Measurements from ENCODE around the gene NFIL3.
"Not testable (repeated sequence)": the region's sequence is repeated elsewhere in the genome, so short reads cannot be mapped to it uniquely, and the experiment has no call there.

The NFIL3 gene

DNA sequence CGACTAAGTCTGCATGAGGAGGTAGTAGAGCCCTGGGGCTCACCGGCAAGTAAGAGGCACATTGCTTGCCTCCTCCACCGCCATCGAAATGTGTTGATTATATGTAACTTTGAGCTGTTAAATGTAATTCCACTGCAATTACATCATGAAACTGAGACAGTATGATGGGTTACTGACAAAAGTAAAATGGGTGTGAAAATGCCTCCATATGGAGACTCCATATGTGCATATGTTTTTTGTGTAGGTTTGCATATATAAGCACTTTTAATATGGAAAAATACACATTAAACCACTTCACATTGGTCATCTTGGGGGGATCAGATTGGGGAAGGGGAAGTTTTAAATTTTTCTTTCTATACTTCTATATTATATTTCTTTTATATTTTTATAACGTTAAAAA is 29.8 kb downstream of the NFIL3 start:
- no peak for DNase-seq

DNA sequence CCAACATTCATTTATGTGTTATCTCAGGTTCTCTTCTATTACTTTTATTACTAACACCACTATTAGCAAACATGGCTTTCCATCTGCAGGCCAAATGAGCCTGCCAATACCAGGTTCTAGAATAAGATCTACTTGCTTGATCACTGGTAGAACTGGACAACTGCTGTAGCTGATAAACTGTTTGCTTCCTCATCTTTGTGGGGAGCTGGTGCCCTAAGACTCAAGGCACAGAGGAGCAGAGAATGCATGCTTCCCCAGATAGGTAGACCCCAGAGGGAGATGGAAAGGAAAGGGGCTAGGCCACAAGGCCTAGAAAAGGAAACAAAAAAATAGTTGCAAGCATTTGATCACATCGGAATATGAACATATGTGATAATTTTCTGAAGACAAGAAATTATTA is 31.2 kb downstream of the NFIL3 start:
- no peak for DNase-seq

DNA sequence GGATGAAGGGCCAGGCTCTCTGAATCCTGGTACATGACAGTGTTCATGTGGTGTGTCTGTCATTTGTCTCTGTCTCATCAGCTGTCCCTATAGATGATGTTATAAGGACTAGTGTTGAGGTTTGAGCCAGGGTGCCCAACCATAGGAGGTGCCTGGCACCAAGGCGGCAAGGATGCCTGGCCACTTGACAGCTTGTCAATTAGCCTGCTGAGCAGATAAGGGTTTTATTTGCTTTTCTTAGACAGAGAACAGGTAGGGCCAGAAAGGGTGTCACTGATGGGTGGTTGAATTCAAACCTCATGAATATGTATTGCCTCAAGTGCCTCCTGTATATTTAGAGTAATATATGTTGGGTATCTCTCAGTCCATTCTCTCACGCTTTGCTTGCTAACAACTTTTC is 31.8 kb downstream of the NFIL3 start:
- peak; percentile 52 for DNase-seq

DNA sequence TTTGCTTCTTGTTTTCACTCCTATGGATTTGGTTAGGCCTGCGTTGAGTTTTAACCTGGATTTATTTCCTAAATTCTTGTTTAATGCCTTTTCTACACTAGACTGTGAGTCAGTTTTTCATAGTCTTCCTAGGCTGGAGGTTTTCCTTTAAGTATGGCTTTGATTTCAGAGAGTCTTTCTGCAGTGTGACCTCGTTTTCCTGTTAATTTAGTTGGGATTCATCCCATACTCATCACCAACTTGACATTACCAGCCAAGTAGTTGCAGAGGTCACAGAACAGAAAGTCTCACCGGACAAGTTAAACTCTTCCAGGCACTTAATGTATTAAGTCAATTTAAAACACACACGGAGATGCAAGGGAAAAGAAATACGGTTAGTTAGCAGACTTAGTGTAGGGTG is 32.2 kb downstream of the NFIL3 start:
- DNase-seq = no peak

DNA sequence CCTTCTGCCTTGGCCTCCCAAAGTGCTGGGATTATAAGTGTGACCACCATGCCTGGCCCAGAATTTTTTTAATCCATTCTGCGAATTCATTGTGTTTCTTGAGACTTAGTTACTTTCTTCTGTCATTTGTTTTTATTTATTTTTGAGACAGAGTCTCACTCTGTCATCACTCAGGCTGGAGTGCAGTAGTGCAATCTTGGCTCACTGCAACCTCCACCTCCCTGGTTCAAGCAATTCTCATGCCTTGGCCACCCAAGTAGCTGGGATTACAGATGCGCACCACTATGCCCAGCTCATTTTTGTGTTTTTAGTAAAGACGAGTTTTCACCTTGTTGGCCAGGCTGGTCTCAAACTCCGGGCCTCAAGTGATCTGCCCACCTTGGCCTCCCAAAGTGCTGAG is 33.9 kb downstream of the NFIL3 start:
- not testable (repeated sequence) for DNase-seq

DNA sequence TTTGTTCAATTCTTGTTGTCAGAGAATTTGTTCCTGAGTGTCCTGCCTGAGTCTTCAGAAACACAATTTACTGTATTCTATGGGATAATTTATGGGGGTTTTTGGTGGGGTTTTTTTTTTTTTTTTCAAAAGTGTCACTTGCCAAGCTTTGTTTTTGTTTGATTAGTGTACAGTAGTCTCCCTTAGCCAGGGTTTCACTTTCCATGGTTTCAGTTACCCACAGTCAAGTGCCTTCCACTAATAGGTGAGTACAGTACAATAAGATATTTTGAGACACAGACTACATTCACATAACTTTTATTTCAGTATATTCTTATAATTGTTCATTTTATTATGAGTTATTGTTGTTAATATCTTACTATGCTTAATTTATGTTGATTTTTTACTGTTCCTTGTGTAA is 36.9 kb downstream of the NFIL3 start:
- no peak for DNase-seq

DNA sequence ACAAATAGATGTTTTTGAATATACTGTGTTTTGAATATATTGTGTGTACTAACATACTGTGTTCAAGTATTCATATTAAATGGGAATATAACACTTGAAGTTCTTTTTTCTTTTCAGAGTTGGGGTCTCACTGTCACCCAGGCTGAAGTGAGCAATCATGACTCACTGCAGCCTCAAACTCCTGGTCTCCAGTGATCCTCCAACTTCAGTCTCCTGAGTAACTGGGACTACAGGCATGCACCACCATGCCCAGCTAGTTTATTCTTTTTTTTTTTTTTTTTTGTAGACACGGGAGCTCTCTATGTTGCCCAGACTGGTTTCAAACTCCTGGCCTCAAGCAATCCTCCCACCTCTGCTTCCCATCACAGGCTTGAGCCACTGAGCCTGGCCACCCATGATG is 38.7 kb downstream of the NFIL3 start:
- DNase-seq = no peak

DNA sequence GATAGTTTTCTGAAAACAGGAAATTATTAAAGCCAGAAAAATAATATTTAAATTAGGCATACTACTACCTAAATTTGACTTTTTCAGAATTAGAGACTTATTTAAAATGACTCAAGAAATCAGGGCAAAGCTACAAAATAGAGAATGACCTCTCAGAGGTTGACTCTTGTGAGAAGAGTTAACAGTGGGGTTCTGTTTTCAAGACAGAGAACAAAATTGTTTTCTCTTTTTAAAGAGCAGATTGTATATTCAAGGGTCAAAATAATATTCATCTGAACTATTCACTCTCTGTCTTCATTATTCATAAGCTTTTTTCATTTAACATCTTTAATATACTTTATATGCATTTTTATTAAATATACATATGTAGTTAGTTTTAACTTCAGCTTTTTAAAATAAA is 40.1 kb downstream of the NFIL3 start:
- DNase-seq = no peak

DNA sequence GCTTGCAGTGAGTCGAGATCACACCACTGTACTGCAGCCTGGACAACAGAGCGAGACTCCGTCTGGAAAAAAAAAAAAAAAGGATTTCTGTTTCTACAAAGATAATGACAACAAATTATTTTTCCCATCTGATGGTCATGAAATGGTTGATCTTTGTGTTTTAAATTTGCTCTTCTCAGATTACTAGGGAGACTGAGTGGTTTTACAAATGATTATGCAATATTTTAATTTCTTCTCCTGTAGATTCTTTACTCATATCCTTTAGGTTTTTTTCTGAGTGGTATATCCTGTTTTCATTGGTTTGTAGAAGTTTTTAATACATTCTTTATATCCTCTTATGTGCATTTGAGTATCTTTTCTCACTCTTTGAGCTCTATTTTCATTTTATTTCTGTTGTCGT is 41.3 kb downstream of the NFIL3 start:
- no peak for DNase-seq

DNA sequence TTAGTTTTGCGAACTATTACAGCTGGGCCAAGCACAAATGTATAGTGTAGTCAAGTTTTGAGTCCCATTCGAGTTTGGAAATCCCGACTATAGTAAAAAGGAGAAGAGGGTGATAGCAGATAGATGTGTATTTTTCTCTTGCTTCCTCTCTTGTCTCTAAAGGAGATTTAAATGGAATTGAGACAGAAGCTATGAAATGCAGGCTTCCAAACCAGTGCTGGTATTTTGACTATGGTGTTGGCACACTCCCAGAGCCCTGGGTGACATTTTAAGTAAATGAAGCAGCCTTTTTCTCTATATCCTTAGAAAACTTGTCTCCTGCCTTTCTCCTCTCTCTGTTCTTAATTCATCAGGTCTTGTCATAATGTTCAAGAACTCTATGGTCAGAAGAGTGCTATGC is 44.2 kb downstream of the NFIL3 start:
- no peak for DNase-seq

DNA sequence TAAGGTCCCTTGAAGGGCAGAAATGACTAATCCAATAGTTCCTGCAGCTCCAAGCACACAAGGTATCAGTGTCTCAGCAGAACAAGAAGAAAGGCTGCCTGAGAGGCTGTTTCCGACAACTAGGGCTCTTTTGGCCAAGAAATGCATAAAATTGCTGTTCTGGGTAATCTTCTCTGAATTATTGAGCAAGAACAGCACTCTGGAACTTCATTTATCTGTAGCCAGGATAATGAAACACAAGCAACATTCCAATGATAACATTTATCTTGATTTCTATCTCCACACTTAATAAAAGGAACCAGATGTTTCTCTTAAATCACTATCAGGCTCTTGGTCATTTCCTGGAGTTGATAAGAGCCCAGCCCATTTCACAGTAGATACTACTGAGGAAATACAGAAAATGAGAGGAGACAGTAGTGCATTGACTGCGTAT is 44.9 kb downstream of the NFIL3 start:
- no peak for DNase-seq

DNA sequence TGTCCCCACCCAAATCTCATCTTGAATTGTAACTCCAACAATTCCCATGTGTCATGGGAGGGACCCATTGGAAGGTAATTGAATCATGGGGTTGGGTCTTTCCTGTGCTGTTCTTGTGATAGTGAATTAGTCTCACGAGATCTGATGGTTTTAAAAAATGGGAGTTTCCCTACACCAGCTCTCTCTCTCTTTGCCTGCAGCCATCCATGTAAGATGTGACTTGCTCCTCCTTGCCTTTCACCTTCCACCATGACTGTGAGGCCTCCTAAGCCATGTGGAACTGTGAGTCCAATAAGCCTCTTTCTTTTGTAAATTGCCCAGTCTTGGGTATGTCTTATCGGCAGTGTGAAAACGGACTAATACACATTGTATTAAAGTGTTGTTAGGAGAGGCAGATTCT is 45.6 kb downstream of the NFIL3 start:
- DNase-seq = not testable (repeated sequence)

DNA sequence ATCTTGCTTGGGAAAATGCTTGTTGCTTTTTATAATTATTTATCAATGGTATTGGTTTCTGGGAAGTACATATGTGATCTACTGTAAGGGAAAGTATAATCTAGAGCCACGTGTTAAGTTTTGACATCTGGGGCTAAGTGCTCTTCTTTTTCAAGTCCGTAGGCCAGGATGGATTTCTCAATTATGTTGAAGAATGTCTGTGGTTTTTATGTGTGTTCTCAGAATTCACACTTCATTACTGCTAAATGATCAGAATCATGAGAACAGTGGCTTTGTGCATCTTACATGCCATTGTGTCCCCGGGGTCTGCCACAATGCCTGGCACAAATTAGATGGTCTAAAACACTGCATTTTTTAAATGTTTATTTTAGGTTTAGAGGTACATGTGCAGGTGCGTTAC is 47.4 kb downstream of the NFIL3 start:
- DNase-seq = no peak

DNA sequence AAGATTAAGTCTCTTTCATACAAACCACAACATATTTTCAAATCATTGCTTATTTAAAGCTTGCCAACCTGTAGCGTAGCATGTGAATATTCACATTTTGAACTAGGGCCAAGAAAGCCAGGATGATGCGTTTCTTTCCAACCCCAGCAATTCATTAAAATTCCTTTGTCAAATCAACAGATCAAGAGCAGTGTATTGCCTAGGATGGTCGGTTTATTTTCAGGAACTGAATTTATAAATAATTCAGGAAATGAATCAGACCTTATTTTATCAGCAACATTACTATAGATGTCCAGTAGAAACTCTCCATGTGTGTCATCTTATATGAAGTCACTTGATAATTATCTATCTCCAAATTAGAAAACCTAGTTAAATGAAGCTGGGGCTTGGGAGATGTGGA is 48.7 kb downstream of the NFIL3 start:
- DNase-seq = no peak

DNA sequence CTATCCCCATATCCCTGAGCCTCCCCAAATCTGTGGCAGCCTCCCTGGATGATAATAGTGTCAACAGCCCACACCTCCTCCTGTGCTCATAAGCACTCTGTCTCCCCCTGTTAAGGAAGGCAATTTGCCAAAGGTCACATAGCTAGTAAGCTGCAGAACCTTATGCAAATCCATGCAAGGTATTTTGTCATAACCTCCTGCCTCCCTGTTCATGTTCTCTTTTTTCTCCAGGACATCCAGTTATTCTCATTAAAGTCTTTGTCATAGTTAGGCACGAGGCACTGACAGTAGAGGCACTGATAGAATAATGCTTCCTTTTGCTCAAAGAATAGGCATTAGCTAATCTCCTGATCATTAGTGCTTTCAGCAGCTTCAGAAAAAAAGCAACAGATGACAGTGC is 51.7 kb downstream of the NFIL3 start:
- no peak for DNase-seq

DNA sequence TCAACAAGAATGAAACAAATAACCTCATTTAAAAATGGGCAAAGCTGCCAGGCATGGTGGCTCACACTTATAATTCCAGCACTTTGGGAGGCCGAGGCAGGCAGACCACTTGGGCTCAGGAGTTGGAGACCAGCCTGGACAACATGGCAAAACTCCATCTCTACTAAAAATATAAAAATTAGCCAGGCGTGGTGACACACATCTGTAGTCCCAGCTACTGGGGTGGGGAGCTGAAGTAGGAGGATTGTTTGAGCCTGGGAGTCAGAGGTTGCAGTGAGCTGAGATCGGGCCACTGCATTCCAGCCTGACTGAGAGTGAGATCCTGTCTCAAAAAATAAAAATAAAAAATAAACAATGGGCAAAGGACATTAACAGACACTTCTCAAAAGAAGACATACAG is 53.6 kb downstream of the NFIL3 start:
- not testable (repeated sequence) for DNase-seq

DNA sequence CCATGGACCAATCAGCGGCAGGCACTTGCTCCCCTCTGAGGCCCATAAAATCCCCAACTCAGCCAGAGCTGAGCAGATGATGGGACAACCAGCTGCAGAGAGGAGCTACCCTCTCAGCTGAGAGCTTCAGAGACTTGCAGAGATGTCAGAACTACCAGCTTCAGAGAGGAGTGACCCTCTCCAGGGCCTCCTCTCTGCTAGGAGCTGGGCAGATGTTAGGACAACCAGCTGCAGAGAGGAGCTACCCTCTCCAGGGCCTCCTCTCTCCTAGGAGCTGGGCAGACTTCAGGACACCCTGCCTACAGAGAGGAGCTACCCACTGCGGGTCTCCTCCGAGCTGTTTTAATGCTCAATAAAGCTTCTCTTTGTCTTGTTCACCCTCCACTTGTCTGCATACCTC is 58.9 kb downstream of the NFIL3 start:
- DNase-seq = no peak

DNA sequence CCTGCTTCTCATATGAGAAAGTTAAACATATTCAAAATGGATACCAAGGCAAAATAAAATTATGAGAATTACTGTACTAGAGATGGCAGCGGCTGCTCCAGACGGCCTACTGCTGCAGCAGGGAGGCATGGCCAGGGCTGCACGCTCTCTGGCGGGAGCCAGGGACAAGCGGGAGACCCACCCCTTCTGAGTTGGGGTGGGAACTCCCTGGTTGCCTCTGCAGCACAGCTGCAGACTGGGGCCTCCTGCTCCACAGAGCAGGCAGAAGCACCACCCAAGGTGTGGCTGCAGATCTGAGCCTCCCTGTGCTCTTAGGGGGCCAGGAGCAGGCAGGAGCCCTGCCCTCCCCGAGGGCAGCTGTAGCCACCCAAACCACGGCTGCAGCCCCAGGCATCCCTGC is 59.6 kb downstream of the NFIL3 start:
- DNase-seq = no peak

DNA sequence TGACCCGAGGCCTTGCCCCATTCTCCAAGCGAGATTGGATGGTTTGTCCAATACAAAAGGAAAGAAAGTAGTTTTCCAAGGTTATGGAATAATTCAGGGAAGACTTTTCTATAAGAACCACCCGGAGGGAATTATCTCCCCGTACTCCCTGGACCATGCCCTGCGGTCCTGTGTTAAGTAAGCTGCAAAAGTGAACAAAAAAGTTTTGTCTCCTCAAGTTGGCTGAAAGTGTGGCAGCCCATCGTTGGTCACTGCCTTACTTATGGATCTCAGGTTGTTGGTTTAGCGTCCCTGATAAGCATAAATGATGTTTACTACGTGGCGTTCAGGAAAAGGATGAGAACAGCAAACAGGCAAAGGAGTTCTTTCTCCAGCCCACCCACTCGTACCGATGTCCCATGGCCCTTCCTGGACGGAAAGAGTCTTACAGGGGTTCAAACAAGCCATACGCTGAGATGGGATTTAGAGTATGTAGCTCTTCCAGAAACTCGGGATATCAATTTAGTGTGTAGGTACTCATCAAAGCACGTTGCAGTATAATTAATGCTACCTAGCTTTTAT is 61.5 kb downstream of the NFIL3 start:
- DNase-seq = no peak

DNA sequence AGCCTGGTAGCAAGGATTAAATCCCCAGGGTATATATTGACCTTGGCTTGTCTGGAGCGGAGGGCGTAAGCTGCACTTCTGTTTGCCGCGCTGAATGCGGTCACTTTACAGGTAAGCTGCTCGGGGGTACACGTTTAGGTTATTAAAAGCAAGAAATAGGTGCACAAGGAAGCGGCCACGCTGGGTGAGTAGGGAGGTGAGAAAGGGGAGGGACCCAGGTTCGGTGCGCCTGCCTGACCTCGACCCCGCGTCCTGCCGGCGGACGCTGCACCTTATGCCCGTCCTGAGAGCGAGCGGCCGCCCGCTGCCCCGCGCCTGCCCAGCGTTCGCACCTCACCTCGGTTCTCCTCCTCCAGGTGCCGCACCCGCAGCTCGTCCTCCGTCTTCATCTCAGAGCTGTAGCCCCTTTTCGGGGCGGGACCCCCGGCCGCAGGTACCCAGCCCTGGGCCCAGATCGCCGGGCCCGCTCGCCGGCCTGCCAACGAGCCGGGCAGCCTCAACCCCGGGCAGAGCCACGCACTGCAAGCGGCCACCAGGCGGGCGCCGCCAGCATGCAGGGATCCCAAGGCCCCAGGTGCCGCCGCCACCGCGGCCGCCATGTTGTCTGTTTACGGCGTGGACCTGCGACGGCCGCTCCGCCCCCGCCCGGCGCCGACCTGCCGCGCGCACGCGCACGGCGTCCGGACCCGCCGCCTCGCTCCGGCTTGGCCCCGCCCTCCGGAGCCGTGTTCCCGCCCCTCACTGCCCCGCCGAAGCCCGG is 62.2 kb downstream of the NFIL3 start, which contains the start of gene AUH:
Gene AUH (minus strand): TSS at position 628 of the 760 bp plus-strand sequence. CDS start 29 bp downstream, at position 599.
- peak; percentile 63 for DNase-seq

DNA sequence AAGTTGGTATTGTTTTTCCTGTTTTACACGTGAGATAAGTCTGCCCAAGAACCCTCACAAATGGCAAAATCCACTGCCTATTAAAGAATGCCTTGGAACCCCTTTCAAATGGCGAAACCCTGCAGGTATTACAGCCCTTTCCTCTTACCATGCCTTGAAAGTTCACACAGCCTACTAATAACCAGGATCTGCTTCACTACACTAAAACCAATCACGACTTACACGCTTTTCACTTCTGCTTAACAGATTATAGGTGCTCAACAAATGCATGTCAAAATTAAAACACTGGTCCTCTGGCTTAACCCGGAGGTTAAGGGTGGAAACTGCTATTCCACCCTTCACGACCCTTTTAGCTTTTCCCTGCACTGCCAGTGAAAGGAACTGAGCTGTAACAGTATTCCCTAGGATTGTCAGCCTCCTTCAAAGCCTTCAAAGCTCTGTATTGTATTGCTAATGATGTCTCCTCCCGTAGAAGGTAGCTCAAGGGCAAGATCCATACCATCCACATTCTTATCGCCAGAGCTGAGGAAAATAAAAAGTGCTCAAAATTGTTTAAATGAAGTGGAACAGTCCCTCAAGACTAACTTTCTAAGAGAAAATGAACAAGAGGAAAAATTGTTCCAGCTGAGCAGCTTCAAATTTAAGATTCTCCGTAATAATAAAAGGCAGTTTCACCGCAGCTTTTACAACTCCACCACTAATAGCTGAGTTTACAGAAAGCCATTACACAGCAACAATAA is 62.9 kb downstream of the NFIL3 start:
- DNase-seq = no peak

DNA sequence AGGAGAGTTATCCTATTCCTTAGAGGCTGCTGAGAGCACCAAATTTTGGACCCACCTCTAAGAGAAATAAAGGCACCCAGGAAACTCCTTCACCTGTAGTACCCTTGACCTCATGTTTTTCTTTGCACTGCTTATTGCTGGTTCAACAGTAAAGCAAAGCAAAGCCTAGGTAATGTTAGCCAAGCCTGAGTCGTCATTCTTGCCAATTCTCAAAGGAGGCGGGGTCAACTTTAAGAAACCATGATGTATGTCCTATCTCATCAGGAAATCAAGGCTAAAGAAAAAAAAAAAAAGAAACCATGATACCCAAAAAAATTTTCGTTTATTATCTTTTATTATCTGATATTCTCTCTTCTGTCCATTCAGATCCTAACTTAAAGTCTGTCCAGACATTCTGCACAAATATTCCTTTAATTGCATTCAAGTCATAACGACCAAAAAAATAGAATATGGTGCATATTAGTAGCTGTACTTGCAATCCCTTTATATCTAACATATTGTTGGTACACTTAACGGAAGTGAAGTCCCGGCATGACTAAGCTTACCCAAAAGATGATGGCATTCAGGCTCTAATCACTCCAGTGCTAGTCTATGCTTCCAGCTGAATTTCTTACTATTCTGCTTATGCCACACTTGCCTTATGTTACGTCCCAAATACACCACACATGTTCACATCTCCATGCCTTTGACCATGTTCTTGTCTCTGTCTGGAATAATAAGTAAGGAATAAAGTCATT is 63.7 kb downstream of the NFIL3 start:
- no peak for DNase-seq

DNA sequence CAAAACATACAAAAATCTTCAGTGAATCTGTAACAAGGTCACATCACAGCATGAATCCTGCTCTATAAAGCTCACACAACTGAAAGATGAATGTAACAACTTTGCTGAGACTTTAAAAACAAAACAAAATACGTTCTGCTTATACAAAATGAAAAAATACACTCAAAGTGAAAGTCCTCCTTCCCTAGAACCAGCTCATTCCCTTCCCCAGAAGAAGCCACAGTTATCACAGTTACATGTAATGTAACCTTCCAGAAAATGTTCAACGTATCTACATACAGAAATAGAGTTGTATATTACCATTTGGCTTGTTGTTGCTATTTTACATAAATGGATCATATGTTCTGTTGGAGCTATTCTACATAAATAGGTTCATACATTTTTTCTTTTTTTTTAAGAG is 64.5 kb downstream of the NFIL3 start:
- DNase-seq = no peak
